Measurements from ENCODE around the gene DGKB. TPM values are rescaled to one million over a fixed set of nuclear protein-coding genes. Genes with fewer than 3 reads are reported as not detected.

DGKB gene
- total RNA-seq, 1 experiment from 2014 or later, result 0.02 TPM

DNA sequence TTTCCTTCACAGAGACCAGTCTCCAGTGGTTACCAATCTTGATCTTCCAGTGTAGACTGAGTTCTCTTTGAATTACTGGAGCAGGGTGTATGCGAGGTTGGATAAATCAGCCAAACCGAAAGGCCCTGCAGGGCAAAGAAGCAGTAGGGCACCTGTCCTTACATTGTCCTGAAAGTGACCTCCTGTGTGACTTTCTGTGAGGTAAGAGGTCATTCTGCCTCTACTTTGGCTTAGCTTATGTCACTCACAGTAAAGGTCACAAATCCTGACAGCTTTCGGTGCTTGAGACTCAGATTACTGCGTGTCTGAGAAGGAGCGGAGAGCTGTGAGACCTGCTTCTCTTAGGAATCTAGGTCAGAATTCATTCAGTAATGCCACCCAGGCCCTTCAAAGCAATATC is 660.4 kb downstream of the DGKB start:
- no peak for DNase-seq (ENCODE audit: extremely low read depth, low read depth)

DNA sequence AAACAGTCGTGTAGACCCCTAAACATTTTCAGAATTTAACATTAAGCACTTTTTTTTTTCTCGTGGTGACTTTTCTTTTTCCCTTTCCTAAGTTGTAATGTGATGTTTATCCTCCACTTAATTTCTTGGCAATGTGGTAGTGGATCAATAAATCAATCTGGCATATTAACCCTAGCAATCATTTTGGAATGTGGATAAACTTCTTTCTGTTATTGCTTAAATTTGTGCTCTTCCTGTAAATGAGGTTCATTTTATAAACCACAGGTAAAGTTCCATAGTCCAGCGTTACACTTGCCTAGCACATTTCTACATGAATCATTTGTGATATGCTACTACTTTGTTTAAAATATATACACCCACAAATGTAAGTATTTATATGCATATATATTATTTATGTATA is 665.7 kb downstream of the DGKB start:
- no peak for DNase-seq (ENCODE audit: extremely low read depth, low read depth)

DNA sequence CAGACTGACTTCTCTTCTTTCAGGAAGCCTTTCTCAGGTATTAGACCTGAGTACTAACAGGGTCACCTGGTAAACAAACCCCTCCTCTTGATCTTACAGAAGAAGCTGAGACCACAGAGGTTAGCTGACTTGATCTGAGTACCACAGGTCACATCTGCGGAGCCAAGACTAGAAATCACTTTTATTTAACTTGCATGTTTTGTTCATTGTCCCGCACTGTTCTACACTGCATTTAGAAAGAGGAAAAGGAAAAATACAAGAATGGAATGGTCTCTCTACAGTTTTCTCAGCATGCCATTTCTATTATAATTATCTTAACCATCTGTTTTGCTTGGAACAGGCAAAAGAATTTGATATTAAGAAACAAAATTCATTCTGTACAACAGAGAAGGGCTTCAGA is 667.5 kb downstream of the DGKB start:
- DNase-seq (ENCODE audit: extremely low read depth, low read depth), result no peak

DNA sequence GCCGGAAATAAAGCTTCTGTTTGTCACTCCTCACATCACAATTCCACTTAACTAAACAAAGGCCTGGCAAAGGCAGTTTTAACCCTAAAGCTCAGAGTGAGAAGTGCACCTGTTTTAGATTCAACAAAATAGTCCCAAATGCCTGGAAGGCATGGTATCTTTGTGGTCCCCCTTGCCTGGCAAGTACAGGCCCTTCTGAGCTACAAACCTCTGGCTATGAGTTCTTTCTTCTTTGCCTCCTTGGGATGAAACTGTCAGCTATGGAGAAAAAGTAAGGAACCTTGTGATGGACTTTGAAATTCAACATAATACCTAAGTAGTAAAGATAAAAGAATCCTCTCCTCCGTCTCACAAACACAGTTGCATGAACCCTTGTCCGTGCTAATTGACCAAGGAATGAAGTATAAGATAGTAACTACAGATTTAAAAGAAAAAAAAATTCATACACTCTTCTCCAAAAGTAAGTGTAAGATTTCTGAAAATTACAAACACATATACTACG is 668.6 kb downstream of the DGKB start:
- no peak for DNase-seq (ENCODE audit: extremely low read depth, low read depth)

DNA sequence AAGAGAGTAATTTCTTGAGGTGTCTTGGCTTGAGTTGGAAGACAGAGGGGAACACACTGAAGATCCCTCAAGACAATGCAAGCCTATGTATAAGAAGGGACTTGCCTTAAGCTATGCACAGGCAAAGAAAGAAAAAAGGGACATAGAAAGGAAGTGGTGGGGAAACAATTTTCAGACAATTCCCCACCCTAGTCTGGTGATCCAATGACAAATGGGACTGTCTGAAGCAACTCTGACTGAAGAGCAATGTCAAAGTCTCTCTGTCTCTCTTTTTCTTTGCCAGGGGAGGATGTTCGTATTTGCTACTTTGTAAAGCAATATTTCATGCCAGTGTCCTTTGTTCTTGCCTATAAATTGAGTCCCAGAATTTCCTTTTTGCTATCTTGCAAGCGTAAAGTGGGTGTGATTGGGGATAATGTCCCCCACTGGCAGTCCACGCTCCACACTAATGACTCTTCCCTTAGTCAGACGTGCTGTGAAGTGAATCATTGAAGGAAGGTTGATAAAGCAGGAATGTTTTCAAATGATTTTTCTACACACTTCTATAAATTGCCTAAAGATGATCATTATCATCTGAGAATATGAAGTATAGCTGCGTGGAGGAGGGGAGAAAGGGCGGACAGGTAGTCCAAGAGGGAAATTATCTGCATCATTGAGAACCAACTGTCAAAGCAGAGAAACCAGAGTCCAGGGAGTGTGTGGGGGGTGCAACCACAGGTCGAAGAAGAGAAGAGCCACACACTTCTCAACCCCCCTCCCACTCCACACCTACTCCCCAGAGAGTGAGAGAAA is 669.3 kb downstream of the DGKB start:
- DNase-seq (ENCODE audit: extremely low read depth, low read depth), result no peak

DNA sequence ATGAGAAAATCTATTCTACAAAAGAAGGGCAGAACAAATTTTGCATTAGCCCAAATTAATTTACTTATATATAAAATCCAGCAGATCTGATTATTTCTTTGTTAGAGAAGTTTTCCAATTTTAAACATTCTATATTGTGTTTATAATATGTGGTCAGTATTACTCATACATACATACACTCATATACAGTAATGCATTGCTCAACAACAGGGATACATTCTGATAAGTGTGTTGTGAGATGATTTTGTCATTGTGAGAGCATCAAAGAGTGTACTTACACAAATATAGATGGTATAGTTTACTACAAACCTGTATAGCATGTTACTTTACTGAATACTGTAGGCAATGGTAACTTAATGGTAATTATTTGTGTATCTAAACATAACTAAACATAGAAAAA is 673.5 kb downstream of the DGKB start:
- no peak for DNase-seq (ENCODE audit: extremely low read depth, low read depth)

DNA sequence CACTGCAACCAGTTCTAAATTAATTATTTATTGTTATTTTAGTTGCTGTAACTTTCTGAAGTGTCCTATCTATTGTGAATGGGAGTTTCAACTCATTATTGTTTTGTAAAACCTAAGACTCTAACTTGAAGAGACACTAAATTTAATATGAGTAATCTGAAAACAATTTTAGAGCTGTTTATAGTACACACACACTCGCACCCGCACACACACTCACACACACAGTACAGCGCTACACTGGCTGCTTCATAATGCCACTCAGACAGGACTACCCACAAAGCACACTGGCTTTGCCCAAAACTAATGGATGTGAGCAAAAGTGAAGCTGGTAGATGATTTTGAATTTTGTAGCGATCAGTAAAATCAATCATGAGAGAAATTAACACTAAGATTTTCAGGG is 674.2 kb downstream of the DGKB start:
- DNase-seq (ENCODE audit: extremely low read depth, low read depth), result no peak

DNA sequence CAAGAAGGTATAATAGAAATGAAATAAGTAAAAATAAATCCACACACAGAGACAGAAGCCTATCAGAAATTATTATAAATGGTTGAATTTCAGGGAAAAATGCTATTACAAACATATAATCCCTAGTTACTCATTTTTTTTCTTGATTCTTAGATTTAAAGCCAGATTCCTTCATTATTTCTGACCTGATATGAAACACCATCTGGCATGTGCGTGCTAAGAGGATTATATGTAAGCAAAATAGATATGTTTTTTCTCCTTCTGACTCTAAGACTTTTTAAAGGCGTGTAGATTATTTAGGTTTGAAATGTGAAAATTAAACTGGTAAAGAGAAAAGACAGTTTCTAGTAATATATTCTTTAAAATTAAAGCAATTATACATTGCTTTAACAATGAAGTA is 676.4 kb downstream of the DGKB start:
- no peak for DNase-seq (ENCODE audit: extremely low read depth, low read depth)

DNA sequence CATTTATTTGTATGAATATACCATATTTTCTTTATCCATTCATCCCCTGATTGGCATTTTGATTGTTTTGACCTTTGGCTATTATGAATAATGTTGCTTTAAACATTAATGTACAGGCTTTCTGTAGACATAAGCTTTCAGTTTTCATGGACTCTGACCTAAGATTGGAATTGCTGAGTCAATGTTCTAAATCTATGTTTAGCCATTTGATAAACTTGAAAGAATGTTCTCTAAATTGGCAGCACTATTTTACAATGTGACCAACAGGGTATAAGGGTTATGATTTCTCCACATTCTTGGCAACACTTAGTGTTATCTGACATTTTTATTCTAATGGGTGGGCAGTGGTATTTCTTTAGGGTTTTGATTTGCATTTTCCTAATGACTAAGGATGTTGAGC is 683.4 kb downstream of the DGKB start:
- DNase-seq (ENCODE audit: extremely low read depth, low read depth), result no peak

DNA sequence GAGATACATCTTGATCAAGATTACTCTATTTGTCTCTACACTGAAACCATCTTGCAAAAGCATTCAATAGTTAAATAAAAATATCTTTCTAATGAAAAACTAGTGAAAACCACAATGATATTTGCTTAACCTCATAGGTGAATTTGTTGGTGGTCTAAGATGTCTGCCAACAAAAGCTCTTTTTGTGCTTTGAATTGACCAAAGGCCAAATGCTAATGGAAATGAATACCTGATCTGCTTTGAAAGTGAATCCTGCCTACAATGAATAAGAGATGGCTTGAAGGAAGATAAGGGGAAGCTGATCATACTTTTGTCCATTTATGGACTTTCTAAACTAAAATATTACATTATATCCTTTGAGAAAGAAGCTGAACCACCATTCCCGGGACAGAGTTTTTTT is 684.2 kb downstream of the DGKB start:
- DNase-seq (ENCODE audit: extremely low read depth, low read depth), result no peak

DNA sequence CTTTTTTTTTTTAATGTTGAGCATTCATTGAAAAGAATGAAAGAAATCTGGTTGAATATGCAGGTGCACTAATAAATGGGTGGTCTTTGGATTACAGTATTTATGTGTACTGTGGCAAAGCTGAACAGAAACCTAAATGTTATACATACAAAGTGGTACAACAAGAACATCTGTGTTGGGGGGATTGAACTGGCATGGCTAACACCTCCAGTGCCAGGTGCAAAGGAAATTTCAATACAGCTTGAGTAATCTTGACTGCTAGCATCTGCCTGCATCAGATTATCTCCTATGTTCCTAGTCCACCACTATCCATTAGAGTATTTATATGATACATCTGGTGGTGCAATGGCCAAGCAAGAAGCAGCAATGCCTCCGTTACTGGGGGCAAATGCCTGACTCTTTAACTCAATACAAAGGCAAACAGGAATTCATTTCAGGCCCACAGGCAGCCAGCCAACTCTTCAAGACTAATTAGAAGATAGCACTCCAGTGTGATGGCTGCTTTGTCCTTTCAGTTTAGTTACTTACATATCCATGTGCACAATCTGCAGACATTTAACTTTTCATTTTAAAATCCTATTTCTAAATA is 692.6 kb downstream of the DGKB start:
- no peak for DNase-seq (ENCODE audit: extremely low read depth, low read depth)

DNA sequence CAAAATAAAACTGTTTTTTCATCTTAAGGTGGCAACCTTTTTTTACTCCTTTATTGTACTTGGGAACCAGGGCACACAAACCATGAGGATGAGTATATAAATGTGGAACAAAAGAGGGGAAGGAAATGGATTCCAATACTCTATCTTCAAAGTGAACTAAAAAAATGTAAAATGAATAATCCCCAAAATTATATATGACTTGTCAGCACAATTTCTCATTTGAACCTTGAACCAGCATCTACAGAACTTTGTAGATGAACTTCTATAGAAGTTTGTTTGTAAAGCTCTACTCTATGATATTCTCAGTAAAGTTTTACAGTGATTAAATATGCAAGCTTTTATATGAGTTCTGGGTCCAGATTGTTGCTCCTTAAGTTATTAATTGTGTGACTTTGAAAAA is 694.8 kb downstream of the DGKB start:
- DNase-seq (ENCODE audit: extremely low read depth, low read depth), result no peak

DNA sequence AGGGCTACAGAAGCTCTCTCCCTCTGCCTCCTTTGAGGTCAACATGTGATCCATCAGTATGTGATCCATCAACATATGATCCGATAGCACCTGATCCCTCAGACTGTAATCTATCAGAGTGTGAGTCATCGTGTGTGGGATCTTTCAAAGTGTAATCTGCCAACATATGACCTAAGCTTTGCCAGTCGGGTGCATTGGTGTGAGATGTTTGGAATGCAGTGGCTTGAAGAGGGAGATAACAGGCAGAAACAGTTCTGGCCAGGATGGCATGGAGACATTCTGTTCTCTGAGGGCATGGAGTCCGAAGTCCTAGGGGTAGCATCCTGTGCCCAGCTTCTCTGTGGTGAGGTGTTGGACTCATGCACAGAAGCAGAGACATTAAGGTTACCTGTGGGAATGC is 695.4 kb downstream of the DGKB start:
- DNase-seq (ENCODE audit: extremely low read depth, low read depth), result no peak

DNA sequence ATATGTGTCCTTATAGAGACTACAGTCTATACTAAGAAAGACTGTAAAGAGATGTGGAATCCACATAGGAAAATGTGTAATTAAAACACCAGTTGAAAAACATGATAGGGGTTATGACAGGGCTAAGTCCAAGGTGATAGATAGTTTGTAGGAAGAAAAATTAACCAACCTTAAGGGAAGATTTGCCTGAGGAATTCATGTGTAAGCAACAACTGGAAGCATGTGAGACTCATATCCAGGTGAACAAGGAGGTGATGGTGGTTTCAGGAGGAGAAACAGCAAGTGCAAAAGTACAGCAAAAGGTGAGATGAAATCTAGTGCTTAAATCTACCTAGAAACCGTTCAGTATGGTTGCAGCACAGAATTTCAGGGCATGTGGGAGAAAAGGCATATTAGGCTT is 696.4 kb downstream of the DGKB start:
- no peak for DNase-seq (ENCODE audit: extremely low read depth, low read depth)

DNA sequence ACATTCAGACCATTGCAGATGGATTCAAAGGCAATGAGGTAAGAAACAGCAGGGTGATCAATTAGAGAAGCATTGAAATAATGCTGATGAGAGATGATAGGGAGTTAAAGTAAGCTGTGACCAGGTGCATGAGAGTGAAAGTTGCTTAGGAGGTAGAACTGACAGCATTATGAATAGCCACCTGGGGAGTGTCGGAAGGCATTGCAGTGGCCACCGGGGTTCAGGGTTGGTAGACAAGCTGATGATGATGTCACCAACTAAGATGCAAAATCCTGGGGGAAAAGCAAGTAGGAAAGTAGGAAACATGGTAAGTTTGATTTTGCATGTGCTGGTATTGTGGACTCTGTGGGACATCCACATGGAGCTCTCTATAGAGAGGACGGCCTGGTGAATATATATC is 701.2 kb downstream of the DGKB start:
- no peak for DNase-seq (ENCODE audit: extremely low read depth, low read depth)

DNA sequence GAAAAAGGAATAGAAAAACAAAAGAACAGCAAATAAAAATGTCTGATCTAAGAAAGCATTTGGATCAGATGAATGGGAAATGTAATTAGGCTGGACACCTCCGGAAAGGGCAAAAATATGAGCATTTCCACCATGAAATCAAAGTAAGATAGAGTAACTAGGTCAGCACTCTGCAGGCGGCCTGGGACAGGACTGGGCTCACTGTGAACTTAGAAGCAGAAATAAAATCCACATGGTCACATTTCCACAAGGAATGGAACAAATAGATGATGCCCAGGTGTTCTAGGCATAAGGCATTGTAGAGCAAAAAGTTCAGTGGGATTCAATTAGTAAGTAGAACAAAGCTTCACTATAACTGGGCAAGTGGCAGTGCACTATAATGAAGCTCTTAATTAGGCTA is 703.2 kb downstream of the DGKB start:
- no peak for DNase-seq (ENCODE audit: extremely low read depth, low read depth)

DNA sequence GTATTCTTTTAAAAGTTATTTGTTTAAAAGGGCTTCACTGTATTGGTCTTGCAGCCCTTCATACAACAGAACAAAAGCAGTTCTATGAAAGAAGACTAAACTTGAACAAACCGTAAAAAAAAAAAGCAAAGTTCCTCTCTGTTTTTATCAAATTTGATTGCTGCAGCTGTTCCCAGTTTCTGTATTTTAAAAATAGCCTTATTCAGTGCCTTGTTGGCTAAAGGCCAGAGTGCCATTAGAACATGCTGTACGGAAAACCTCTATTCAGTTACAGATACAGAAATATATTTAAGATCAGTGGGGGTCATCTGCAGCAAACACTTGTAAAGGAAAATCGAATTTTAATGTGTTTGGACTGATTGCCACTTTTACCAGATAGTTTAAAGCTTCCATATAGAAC is 705.3 kb downstream of the DGKB start:
- no peak for DNase-seq (ENCODE audit: extremely low read depth, low read depth)

DNA sequence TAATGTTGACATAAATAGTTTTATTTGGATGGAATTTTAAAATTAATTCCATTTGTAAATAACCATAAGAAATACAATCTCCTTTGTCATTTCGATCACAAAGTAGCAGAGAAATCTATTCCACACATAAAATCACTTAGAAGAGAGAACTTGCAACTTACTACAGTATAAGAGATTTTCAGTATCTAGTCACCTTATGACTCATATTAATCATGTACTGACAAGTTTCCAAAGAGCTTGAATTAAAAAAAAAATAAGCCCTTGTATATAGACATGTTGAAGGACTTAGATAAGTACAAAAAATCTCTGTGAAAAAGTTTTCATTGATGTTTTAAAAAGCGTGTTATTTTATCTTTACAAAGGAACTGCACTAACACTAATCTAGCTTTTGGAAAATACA is 706.0 kb downstream of the DGKB start:
- DNase-seq (ENCODE audit: extremely low read depth, low read depth), result no peak

DNA sequence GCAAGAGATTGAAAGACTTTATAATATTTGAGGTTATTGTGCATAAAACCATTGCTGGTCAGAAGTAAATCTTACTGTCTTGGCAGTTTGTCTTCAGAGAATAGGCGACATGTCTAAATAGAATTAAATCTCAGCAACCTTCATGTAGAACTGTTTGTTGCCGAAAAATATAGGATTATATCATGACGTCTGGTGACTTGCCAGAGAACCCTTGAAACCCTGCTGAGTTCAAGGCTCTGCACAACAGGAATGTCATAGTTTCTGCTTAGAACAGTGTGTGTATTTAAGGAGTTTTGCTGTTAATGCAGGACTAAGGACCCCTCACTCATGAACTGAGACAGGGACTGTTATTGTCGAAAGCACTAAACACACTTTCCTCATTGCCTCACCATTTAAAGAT is 706.7 kb downstream of the DGKB start:
- DNase-seq (ENCODE audit: extremely low read depth, low read depth), result no peak

DNA sequence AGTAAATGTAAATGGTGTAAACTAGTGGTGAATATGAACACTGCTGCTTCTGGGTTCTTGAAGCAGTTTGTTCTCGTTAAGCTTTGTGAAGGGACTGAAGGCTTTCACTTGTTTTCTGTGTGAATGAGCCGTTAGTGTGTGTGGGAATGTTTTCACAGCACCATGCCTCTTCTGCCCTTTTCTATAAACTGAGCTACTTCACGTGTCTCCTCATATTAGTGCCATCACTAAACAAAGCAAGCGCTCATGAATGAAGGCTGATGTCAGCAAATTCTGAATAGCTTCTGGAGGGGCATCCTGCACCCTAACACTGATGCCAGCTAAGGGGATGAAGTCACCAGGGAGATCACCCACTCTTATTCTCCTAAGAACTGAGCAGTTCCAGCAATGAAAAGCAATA is 707.5 kb downstream of the DGKB start:
- DNase-seq (ENCODE audit: extremely low read depth, low read depth), result no peak

DNA sequence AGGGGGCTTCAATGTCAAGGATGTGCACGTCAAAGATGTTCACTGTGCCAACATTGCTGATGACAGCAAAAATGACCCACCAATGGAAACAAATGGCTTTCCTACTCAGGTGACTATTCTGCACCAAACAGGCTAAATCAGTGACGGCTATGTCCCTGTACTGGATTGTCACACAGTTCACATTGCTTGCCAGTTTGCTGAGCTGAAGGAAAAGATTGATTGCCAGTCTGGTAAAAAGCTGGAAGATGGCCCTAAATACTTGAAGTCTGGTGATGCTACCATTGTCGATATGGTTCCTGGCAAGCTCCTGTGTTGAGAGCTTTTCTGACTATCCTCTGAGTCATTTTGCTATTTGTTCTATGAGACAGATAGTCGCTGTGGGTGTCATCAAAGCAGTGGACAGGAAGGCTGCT is 710.9 kb downstream of the DGKB start:
- DNase-seq (ENCODE audit: extremely low read depth, low read depth), result peak; percentile 37

DNA sequence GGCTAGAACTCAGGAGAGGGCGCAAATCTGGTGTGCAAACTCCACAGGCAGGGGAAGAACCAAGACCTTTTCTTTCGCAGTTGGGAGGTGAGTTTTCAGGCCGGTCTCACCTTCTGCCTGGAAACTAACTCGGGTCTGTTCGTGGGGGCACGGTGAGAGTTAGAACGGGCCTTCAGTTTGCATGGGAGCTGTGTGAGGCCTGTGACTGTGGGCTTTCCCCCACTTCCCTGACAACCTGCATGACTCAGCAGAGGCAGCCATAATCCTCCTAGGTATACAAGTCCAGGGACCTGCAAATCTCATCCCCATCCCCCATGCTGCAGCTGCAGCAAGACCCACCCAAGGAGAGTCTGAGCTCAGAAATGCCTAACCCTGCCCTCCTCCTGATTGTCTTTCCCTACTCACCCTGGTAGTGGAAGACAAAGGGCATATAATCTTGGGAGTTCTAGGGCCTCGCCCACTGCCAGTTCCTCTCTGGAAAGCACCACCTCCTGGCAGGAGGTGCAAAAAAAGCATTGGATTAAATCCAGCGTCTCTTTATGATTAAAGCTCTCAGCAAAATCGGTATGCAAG is 718.2 kb downstream of the DGKB start:
- DNase-seq (ENCODE audit: extremely low read depth, low read depth), result no peak

All from NCI-H460 (cell line).